Endothelial cell of umbilical vein (primary cell): ENCODE measurements around the gene SLC22A3. TPM values are rescaled to one million over a fixed set of nuclear protein-coding genes. Genes with fewer than 3 reads are reported as not detected.

Source experiments
- BruUV-seq: library from RNA; stranded (reverse); fragments of 400-500 nt; replicated peaks from 2 replicates; lab custom pipeline; 2021; lab: Mats Ljungman, UMichigan
- CTCF ChIA-PET: fragments of 300-600, 350-600 bp; sonication (Branson Sonifier 250); formaldehyde crosslinking; loops from one replicate; lab custom pipeline; 2021; ENCODE audit warnings: antibody characterized with exemption, inconsistent platforms; lab: Charles Lee
- POLR2A ChIA-PET: fragments of 300-600, 350-600 bp; sonication (Branson Sonifier 250); formaldehyde crosslinking; loops from one replicate; lab custom pipeline; 2021; ENCODE audit warnings: antibody characterized with exemption, inconsistent platforms; lab: Charles Lee
- DNase-seq: peaks from one replicate; pipeline ENCODE4 v3.0.0-alpha.2; 2011; ENCODE audit warnings: low read depth, low spot score
- FAIRE-seq: peaks from 2 replicates; lab custom pipeline; 2011; peaks lifted over from hg19 to GRCh38; lab: Jason Lieb, UNC
- H2AFZ ChIP-seq: 2 replicates; pipeline ENCODE4 v1.6.0; 2012; ENCODE audit warnings: low read depth, low read length, control low read depth, inconsistent platforms
- H3K27ac ChIP-seq: 2 replicates; pipeline ENCODE4 v1.5.1; 2011; ENCODE audit warnings: low read depth, mild to moderate bottlenecking, control low read depth, low read length, moderate library complexity; ENCODE audit not compliant: insufficient read depth
- H3K27me3 ChIP-seq, 2 experiments: 2 replicates each; pipeline versions ENCODE4 v1.6.0 to v1.6.1; 2011; ENCODE audit warnings: low read length in 2 of 2, mixed read lengths in 1 of 2; ENCODE audit not compliant: control insufficient read depth in 2 of 2, insufficient read depth in 2 of 2
- H3K36me3 ChIP-seq, 2 experiments: 2 replicates in 1 of 2; 3 replicates in 1 of 2; pipeline ENCODE4 v1.5.1; 2011; ENCODE audit warnings: low read length in 2 of 2, mild to moderate bottlenecking in 1 of 2, moderate library complexity in 1 of 2; ENCODE audit not compliant: control insufficient read depth in 2 of 2, insufficient read depth in 2 of 2; ENCODE audit errors: extremely low read depth in 1 of 2
- H3K4me1 ChIP-seq: 3 replicates; pipeline ENCODE4 v1.5.1; 2011; ENCODE audit warnings: mild to moderate bottlenecking, low read length; ENCODE audit not compliant: control insufficient read depth, insufficient read depth; ENCODE audit errors: extremely low read depth
- H3K4me2 ChIP-seq: 2 replicates; pipeline ENCODE4 v1.6.1; 2011; ENCODE audit warnings: low read length, control low read depth, mixed read lengths; ENCODE audit not compliant: insufficient read depth
- H3K4me3 ChIP-seq, 3 experiments: fragments of 200-600 bp in 1 of 3; sonication (generic), shearing (Covaris generic) in 1 of 3; replicated peaks in 1 of 3; 2 replicates each; pipeline ENCODE4 v1.5.1; 2011 to 2016; ENCODE audit warnings: control low read depth in 3 of 3, low read length in 3 of 3, mild to moderate bottlenecking in 2 of 3, inconsistent platforms in 1 of 3, low read depth in 1 of 3, moderate library complexity in 1 of 3; ENCODE audit not compliant: insufficient read depth in 1 of 3
- H3K79me2 ChIP-seq: 2 replicates; pipeline ENCODE4 v1.6.0; 2012; ENCODE audit warnings: low read length, inconsistent platforms; ENCODE audit not compliant: control insufficient read depth, insufficient read depth
- H3K9ac ChIP-seq: replicated peaks from 2 replicates; pipeline ENCODE3; 2011; ENCODE audit warnings: low read length, control low read depth; ENCODE audit not compliant: insufficient read depth; ENCODE audit errors: extremely low read depth
- H3K9me1 ChIP-seq: replicated peaks from 3 replicates; pipeline ENCODE4 v1.6.0; 2011; ENCODE audit warnings: mild to moderate bottlenecking, low read length; ENCODE audit not compliant: control insufficient read depth, insufficient read depth; ENCODE audit errors: extremely low read depth
- H3K9me3 ChIP-seq: replicated peaks from 2 replicates; pipeline ENCODE4 v1.5.1; 2012; ENCODE audit warnings: low read length, inconsistent platforms; ENCODE audit not compliant: control insufficient read depth, insufficient read depth
- H4K20me1 ChIP-seq: replicated peaks from 2 replicates; pipeline ENCODE3; 2011; ENCODE audit warnings: mild to moderate bottlenecking, low read length; ENCODE audit not compliant: control insufficient read depth, insufficient read depth; ENCODE audit errors: extremely low read depth
- CTCF ChIP-seq, 2 donors: IDR thresholded peaks; 1 replicate in 1 of 2; 2 replicates in 1 of 2; pipeline ENCODE4 v1.5.1; 2011; ENCODE audit warnings: low read length in 2 of 2, mild to moderate bottlenecking in 2 of 2, moderate library complexity in 2 of 2, control low read depth in 1 of 2, inconsistent platforms in 1 of 2, low read depth in 1 of 2; ENCODE audit not compliant: insufficient read depth in 1 of 2; ENCODE audit errors: extremely low read depth in 1 of 2
- EZH2 ChIP-seq: IDR thresholded peaks from 2 replicates; pipeline ENCODE4 v1.6.1; 2012; ENCODE audit warnings: borderline replicate concordance, low read depth, mild to moderate bottlenecking, moderate library complexity, low read length, inconsistent platforms; ENCODE audit not compliant: severe bottlenecking
- FOS ChIP-seq: IDR thresholded peaks from 2 replicates; pipeline ENCODE4 v1.6.1; 2011; ENCODE audit warnings: mild to moderate bottlenecking, low read length, moderate library complexity, borderline replicate concordance; ENCODE audit not compliant: insufficient read depth
- GATA2 ChIP-seq: IDR thresholded peaks from 2 replicates; pipeline ENCODE4 v1.7.0; 2011; ENCODE audit warnings: low read depth, mild to moderate bottlenecking, moderate library complexity, mixed read lengths, low read length; ENCODE audit not compliant: insufficient read length, insufficient read depth
- JUN ChIP-seq: IDR thresholded peaks from 2 replicates; pipeline ENCODE4 v1.6.1; 2011; ENCODE audit warnings: borderline replicate concordance, low read depth; ENCODE audit not compliant: insufficient read length, insufficient read depth
- MAX ChIP-seq: IDR thresholded peaks from 2 replicates; pipeline ENCODE4 v1.6.1; 2011; ENCODE audit not compliant: insufficient read depth, insufficient read length
- MYC ChIP-seq: IDR thresholded peaks from one replicate; pipeline ENCODE4 v1.6.1; 2011; ENCODE audit warnings: mild to moderate bottlenecking, low read depth, low read length
- POLR2A ChIP-seq: IDR thresholded peaks from 2 replicates; pipeline ENCODE4 v1.6.1; 2012; ENCODE audit warnings: low read depth, mild to moderate bottlenecking, control low read depth, low read length
- POLR2AphosphoS5 ChIP-seq: IDR thresholded peaks from 2 replicates; pipeline ENCODE4 v1.6.1; 2012; ENCODE audit warnings: low read depth, mild to moderate bottlenecking, control low read depth, low read length, moderate library complexity; ENCODE audit not compliant: insufficient read depth
- dilution Hi-C: fragments of 300-500 bp; cut with MboI; formaldehyde crosslinking; loops from one replicate; pipeline ENCODE4 v1.15.0; 2019; ENCODE audit warnings: low sequenced_read_pairs; ENCODE audit not compliant: extremely low pct_ligation_motif_present
- intact Hi-C: fragments of 100-400 bp; cut with micrococcal nuclease; formaldehyde crosslinking; loops from one replicate; pipeline ENCODE4 v1.10.0; 2022
- polyA plus RNA-seq, 4 experiments: library from polyadenylated mRNA; depleted of rRNA in 3 of 4; stranded (reverse) in 3 of 4; unstranded in 1 of 4; fragments of >200 nt; gene quantifications; 2 replicates each; pipeline versions ENCODE4 v1.2.1 to v1.2.3, GENCODE V29; 2011 to 2012; ENCODE audit warnings: missing spikeins in 1 of 4
- total RNA-seq: library from RNA; stranded (reverse); gene quantifications from 2 replicates; pipeline ENCODE4 v1.2.3, GENCODE V29; 2021

Gene SLC22A3
- total and polyA plus RNA-seq, 2 donors (not counting 3 experiments of a cell fraction or from before 2014, with no cell fraction given): not detected

- intact Hi-C loops (no loop called here), dilution Hi-C loops (no loop called here)
- Histone ChIP-seq H3K9me3 (no peaks in the 10 kb centered on the region), H3K4me1 (no peaks in the 10 kb centered on the region), H3K79me2 (no peaks in the 10 kb centered on the region), H3K4me2 (no peak overlapping the region), H3K9ac (no peak overlapping the region), H4K20me1 (no peaks in the 10 kb centered on the region), H3K4me3 (no peak overlapping the region), H3K9me1 (no peaks in the 10 kb centered on the region), H3K36me3 (no peaks in the 10 kb centered on the region), H2AFZ (no peak overlapping the region), H3K27ac (no peak overlapping the region), H3K27me3 (no peaks in the 10 kb centered on the region)
- DNase-seq: no peak
- POLR2A ChIA-PET: no interaction called here
- CTCF ChIA-PET: no interaction called here
- no peak for FAIRE-seq
- TF ChIP-seq POLR2A: no peak
- no peak for TF ChIP-seq FOS
- no peak for TF ChIP-seq CTCF (IDR thresholded peaks at IDR 0.05; ENCODE audit: extremely low read depth in 1 of 2, insufficient read depth in 1 of 2, low read depth in 1 of 2, low read length in 2 of 2)
- no peak for TF ChIP-seq POLR2AphosphoS5
- TF ChIP-seq EZH2: no peak
- no peak for TF ChIP-seq MAX
- TF ChIP-seq GATA2: no peak
- no peak for TF ChIP-seq JUN
- no peak for TF ChIP-seq MYC
- BruUV-seq: no TSS peak
Measured at GRCh38 chr6:160331204-160331603, 17.0 kb upstream of the SLC22A3 start.
